Stimulated activated CD8-positive, alpha-beta memory T cell treated with anti-CD3 and anti-CD28 coated beads, Interleukin-15, amount 100 ng/mL, for 4 hours (primary cell): ENCODE data around the gene AOC3.
A peak's percentile ranks its signal among the peaks of the same experiment; 100 is the strongest.

ENCODE experiments used
- DNase-seq, 2 donors: peaks; one replicate each; pipeline ENCODE4 v3.0.0-alpha.2; 2020; ENCODE audit warnings: low read depth in 2 of 2

AOC3 gene

GRCh38 chr17:42850954-42851353, at the start of gene AOC3:
Gene AOC3 (plus strand): TSS chr17:42851199. CDS start chr17:42851344, 145 bp downstream.
- no peak for DNase-seq

GRCh38 chr17:42803074-42803883, 47.7 kb upstream of the AOC3 start:
- DNase-seq = no peak

GRCh38 chr17:42804918-42805367, 46.1 kb upstream of the AOC3 start:
- DNase-seq = no peak

GRCh38 chr17:42806249-42806648, 44.8 kb upstream of the AOC3 start:
- no peak for DNase-seq

GRCh38 chr17:42809250-42809649, 41.7 kb upstream of the AOC3 start:
- no peak for DNase-seq

GRCh38 chr17:42814633-42815399, 36.2 kb upstream of the AOC3 start:
- no peak for DNase-seq

- DNase-seq = no peak
Measured at GRCh38 chr17:42817866-42818265, 33.1 kb upstream of the AOC3 start.

GRCh38 chr17:42818379-42818778, 32.6 kb upstream of the AOC3 start:
- DNase-seq = no peak

GRCh38 chr17:42819939-42820535, 31.0 kb upstream of the AOC3 start:
- peak; percentile 17 to 42 for DNase-seq

GRCh38 chr17:42821176-42821575, 29.8 kb upstream of the AOC3 start:
- no peak for DNase-seq

- DNase-seq = no peak
Measured at GRCh38 chr17:42827472-42827871, 23.5 kb upstream of the AOC3 start.

GRCh38 chr17:42830971-42831370, 20.0 kb upstream of the AOC3 start:
- DNase-seq = no peak

- DNase-seq = no peak
Measured at GRCh38 chr17:42832213-42832933, 18.6 kb upstream of the AOC3 start.

GRCh38 chr17:42832934-42833766, 17.8 kb upstream of the AOC3 start, which contains the start of gene PSME3:
Gene PSME3 (plus strand): TSS chr17:42833397. CDS start chr17:42833632, 235 bp downstream.
- peak; percentile 83 to 84 for DNase-seq

- no peak for DNase-seq
Measured at GRCh38 chr17:42833767-42834422, 17.1 kb upstream of the AOC3 start.

GRCh38 chr17:42835732-42836131, 15.3 kb upstream of the AOC3 start:
- DNase-seq = no peak

- DNase-seq = no peak
Measured at GRCh38 chr17:42841975-42842685, 8.9 kb upstream of the AOC3 start.

GRCh38 chr17:42843358-42843934, 7.6 kb upstream of the AOC3 start:
- DNase-seq = no peak

- DNase-seq = no peak
Measured at GRCh38 chr17:42844271-42844670, 6.7 kb upstream of the AOC3 start, which contains the start of gene AOC2. Gene AOC2 (plus strand): TSS chr17:42844580. CDS start chr17:42844627, 47 bp downstream.
